NCI-H2081 treated with DMSO at 0.1 percent for 48 hours (cell line): ENCODE data around the gene F2RL2.

ENCODE experiments used
- DNase-seq: peaks from one replicate; lab custom pipeline; 2025; lab: John Stamatoyannopoulos, UW

F2RL2 gene

DNA sequence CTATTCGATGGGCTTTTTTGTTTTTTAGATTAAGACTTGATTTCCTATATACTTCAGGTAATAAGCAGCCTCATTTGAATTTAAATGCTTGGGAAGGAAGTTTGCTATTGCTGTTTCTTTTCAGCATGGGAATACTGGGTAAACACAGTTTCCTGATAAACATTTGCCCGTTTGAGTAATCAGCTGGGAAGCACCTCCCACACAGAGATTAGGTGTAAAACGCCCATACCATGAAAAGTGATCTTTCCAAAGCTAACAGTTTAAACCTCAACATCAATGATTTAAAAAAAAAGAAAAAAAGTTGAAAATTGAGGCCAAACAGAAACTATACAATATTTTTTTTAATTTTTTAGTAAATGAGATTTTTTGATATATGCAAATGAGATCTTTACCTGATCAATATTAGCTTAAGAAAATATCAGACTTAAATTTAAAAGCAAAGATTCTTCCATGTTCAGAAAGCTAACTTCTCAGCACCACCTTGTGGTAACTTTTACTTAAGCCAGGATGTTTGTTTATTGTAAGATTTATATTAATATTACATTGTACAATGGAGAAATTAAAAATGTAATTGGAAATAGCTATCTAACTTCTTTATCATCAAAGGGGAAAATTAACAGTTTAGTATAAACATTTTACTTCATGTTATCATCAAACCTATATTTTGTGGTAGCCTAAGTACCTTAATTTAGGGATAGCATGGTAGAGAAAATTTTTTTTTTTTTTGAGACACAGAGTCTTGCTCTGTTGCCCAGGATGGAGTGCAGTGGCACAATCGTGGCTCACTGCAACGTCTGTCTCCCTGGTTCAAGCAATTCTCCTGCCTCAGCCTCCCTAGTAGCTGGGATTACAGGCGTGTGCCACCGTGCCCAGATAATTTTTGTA is 39.8 kb downstream of the F2RL2 start:
- DNase-seq, result no peak

DNA sequence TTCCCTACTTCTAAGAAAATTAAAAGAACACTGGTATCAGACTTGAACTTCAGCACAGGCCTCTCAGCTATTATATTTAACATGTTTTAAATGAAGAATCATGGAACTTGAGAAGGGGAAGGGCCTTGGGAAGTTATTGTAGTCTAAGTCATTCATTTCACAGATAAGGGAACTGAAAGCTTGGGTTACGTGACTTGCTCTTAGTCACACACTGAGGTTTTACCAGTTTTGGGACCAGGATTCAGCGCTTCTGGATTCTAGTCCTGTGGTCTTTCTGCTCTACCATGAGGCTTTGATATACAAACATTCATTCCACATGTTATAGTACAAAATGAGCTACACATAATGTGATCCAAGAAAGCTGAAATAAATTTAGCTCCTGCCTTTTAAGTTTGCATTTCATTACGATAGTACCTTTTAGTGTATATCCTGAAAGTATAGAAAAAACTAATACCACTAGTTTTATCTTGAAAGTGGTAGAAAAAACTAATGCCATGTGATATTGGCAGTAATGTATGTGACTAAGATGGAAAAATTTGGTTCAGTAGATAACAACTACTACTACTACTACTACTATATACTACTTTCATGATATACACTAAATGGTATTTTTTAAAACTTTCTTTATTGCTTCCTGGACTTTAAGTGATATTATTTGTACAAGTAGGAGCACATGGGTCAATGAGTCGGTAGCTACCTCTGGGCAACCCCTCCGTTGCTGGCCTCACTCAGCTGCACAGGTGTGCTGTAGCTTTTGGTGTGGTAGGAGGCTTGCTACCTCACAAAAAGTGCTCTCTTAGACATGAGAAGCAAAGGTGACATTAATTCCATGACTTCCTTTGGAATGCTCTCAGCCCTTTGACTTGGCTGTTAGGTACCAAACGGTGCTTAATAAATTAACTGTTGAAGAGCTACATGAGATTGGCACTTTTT is 40.7 kb downstream of the F2RL2 start:
- DNase-seq, result no peak

DNA sequence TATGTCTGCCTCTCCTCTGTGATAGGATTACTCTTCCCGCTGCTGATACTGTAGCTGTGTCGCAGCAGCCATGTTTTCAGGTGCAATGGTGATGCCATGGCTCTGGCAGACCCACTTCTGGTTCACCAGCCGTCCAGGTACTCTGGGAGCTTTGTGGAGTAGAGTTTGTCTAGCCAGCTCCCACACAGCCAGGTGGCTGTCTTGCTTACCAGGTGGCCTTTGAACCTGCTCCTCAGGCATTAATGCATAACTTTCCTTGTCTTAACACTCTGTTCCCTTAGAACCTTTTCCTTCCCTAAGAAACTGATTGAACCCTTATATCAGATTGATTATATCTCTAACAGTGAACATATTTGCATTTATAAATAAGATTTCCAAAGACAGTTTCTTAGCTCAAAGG is 42.2 kb downstream of the F2RL2 start:
- no peak for DNase-seq

DNA sequence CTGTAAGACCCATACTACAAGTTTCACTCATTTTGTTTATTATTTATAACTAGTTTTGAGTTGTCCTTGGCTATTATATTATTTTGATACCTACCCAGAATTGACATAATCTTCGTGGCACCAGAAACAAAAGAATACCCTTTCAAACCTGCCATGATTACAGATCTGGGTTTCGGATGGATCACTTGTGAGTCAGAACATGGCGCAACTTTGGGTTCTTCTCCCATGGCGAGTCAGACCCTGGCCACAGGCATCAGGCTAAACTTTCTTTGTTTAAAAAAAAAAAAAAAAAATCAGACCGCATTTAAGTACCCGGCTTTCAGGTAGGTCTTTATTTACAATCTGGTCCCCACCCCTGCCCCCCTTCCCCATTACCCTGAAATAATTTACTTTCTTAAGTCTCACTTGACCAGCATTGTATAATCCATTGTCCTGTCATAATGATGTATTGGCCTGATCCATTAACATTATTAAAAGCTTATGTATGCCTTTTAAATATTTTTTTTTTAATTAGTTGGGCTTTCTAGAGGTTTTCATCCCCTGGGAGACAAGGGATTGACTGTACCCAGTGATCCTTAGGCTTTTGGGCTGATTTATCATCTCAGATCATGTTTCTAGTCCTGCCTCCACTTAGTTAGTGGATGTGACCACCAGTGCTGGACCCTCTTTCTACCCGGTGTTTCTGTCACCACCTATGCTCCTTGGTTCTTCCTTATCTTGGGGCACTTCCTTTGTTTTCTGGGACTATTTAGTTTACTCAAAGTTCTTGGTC is 43.9 kb downstream of the F2RL2 start:
- DNase-seq, result no peak

DNA sequence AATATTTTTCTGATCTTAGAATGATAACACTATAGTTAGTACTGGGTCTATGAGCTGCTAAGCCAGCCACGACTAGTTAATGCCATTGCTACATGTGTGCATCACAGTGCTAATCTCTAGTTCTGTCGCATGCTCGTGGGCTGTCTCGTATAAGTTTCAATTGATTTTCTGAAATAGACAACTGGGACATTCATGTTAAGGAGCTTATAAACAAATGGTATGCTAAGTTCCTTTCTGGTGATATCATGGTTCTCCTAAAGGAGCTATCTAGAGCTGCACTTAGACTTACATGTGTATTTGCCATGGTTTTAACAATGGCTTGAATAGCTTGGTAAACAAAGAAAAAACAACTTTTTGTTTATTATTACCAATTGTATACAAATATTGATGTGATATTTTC is 46.2 kb downstream of the F2RL2 start:
- no peak for DNase-seq

DNA sequence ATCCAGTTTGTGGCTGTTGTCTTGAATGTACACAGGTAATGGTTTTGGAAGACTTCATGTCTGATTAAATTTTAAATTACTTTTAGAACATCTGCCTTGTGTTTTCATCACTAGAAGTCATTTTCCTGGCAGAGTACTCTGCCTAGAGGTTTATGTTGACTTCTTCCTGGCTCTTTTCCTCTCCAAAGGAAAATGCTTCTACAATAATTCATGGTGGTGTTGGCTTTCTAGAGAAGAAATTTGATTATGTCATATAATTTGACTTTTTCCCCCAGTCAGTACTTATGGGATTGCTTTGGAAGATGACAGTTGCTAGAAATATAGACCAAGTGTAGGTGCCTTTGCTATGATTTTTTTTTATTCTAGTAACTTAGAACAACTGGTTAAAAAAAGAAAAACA is 46.8 kb downstream of the F2RL2 start:
- no peak for DNase-seq

DNA sequence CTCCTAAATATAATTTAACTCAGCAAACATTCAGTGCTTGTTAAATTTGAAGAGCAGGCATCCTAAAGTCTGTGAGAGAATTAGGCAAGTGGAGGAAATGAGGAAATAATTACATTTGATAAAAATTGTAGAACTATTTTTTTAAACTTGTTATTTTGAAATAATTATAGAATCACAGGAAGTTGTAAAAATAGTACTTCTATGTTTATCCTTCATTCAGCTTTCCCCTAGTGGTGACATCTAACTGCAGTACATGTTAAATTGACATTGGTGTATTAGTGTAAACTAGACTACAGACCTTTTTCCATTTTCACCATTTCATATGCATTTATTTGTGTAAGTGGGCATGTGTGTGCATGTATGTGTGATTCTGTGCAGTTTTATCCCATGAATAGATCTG is 51.6 kb downstream of the F2RL2 start:
- no peak for DNase-seq

DNA sequence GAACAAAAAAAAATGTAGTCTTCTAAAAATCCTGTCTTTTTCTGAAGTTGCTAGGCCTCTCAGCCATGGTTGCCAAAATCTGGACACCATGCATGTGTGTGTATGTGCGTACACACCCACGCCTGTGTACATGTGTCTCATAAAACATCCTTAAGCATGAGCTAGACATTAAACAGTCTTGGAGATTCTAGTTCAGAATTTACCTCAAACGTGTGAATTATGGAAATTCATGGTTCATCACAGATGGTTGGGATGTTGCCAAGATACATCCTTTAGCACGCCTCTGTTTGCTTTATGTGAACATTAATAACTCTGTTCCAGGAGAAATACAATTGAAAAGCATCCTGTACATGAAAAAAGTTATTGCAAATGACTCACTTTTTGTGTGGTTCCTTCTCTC is 53.0 kb downstream of the F2RL2 start:
- no peak for DNase-seq
